Tibial nerve (tissue), 4 donors: ENCODE data around the gene MMP3. TPM values are rescaled to one million over a fixed set of nuclear protein-coding genes. Genes with fewer than 3 reads are reported as not detected.

Experiments
- DNase-seq, 2 donors: peaks; one replicate each; pipeline ENCODE4 v3.0.0-alpha.2; 2019; ENCODE audit warnings: low spot score in 2 of 2
- H3K27ac ChIP-seq, 4 donors: fragments of 200-600 bp; sonication (generic) in 3 of 4; one replicate each; pipeline ENCODE4 v1.5.1; 2017 to 2019; ENCODE audit warnings: mild to moderate bottlenecking in 1 of 4
- H3K27me3 ChIP-seq, 2 donors: fragments of 200-600 bp; sonication (generic) in 1 of 2; one replicate each; pipeline versions ENCODE4 v1.5.1 to v1.6.0; 2017 to 2019
- H3K36me3 ChIP-seq, 3 donors: fragments of 200-600 bp; sonication (generic); one replicate each; pipeline ENCODE4 v1.5.1; 2018 to 2019
- H3K4me1 ChIP-seq, 4 donors: fragments of 200-600 bp; sonication (generic) in 3 of 4; one replicate each; pipeline ENCODE4 v1.5.1; 2017 to 2019
- H3K4me3 ChIP-seq, 4 donors: fragments of 200-600 bp; sonication (generic) in 3 of 4; one replicate each; pipeline ENCODE4 v1.5.1; 2017 to 2019; ENCODE audit warnings: mild to moderate bottlenecking in 1 of 4, moderate library complexity in 1 of 4
- H3K9me3 ChIP-seq, 4 donors: fragments of 200-600 bp; sonication (generic) in 3 of 4; one replicate each; pipeline ENCODE4 v1.5.1; 2017 to 2019
- EP300 ChIP-seq, 2 donors: sonication (generic); formaldehyde crosslinking; IDR thresholded peaks; one replicate each; pipeline ENCODE4 v1.6.1; 2017; ENCODE audit warnings: antibody characterized with exemption in 2 of 2, mild to moderate bottlenecking in 1 of 2
- POLR2A ChIP-seq, 2 donors: fragments of 450-650 bp; IDR thresholded peaks; one replicate each; pipeline ENCODE4 v1.6.1; 2017; ENCODE audit warnings: antibody characterized with exemption in 2 of 2, mild to moderate bottlenecking in 2 of 2, moderate library complexity in 2 of 2
- WGBS, 2 donors: methylation state at CpG; one replicate each; pipeline ENCODE4 v1.1.5; 2018; 5-methylcytosine and 5-hydroxymethylcytosine counted together
- total RNA-seq, 4 donors: library from RNA; depleted of rRNA; stranded (reverse); fragments of >200 nt; gene quantifications; one replicate each; pipeline ENCODE4 v1.1.0, GENCODE V29; 2016
- TF ChIP-seq, protein P1 (sequence below), 5 experiments: fragments of 200-600 bp in 3 of 5; fragments of 450-650 bp in 2 of 5; sonication (generic) in 3 of 5; IDR thresholded peaks; one replicate each; pipeline ENCODE4 v1.5.1; 2016 to 2019; ENCODE audit warnings: antibody characterized with exemption in 5 of 5, mild to moderate bottlenecking in 3 of 5, moderate library complexity in 2 of 5

Gene MMP3
- total RNA-seq, 4 donors from 2014 or later = 6.1 to 545 (median 85.1) TPM

DNA sequence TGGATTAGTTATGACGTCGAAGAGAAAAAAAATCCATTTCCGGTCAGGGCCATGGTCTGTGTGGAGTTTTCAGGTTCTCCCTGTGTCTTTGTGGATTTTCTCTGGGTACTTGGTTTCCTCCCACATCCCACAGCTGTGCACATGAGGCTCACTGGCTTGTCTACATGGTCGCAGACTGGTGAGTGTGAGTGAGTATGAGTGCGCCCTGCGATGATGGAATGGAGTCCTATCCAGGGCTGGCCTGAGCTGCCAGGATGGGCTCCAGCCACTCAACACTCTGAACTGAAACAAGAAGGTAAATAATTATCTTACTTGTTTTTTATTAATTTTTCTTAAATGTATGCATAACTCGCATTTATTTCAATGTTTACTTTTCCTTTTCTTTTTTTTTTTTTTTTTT lies 10.8 kb downstream of the MMP3 start:
- no peaks in the 10 kb centered on the region for H3K4me1 ChIP-seq
- no peak overlapping the region for H3K27ac ChIP-seq
- H3K27me3 ChIP-seq = no peaks in the 10 kb centered on the region
- H3K4me3 ChIP-seq = no peak overlapping the region
- no peak for DNase-seq
- H3K36me3 ChIP-seq = no peaks in the 10 kb centered on the region
- 93 to 95% methylated on average over 7 of the region's 7 CpGs for WGBS, 2 donors
- H3K9me3 ChIP-seq = no peaks in the 10 kb centered on the region
- TF ChIP-seq, protein P1, sequence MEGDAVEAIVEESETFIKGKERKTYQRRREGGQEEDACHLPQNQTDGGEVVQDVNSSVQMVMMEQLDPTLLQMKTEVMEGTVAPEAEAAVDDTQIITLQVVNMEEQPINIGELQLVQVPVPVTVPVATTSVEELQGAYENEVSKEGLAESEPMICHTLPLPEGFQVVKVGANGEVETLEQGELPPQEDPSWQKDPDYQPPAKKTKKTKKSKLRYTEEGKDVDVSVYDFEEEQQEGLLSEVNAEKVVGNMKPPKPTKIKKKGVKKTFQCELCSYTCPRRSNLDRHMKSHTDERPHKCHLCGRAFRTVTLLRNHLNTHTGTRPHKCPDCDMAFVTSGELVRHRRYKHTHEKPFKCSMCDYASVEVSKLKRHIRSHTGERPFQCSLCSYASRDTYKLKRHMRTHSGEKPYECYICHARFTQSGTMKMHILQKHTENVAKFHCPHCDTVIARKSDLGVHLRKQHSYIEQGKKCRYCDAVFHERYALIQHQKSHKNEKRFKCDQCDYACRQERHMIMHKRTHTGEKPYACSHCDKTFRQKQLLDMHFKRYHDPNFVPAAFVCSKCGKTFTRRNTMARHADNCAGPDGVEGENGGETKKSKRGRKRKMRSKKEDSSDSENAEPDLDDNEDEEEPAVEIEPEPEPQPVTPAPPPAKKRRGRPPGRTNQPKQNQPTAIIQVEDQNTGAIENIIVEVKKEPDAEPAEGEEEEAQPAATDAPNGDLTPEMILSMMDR (IDR thresholded peaks at IDR 0.05) = no peak
- no peak for TF ChIP-seq POLR2A (IDR thresholded peaks at IDR 0.05)
- TF ChIP-seq EP300 (IDR thresholded peaks at IDR 0.05) = no peak

GRCh38 chr11:102831489-102832440 lies 11.6 kb downstream of the MMP3 start:
- no peaks in the 10 kb centered on the region for H3K9me3 ChIP-seq
- H3K27ac ChIP-seq = no peak overlapping the region
- H3K27me3 ChIP-seq = no peaks in the 10 kb centered on the region
- WGBS, 2 donors = 34 to 43% methylated on average over 38 of the region's 38 CpGs
- peak; percentile 30 to 59 for DNase-seq
- H3K4me3 ChIP-seq = peak overlapping the region in 2 of 4 donors; percentile 27 to 35
- TF ChIP-seq EP300 (IDR thresholded peaks at IDR 0.05) = no peak
- TF ChIP-seq, protein P1 (IDR thresholded peaks at IDR 0.05) = peak; percentile 17 to 47 (median 33)
- H3K36me3 ChIP-seq = no peaks in the 10 kb centered on the region
- H3K4me1 ChIP-seq = no peaks in the 10 kb centered on the region

DNA sequence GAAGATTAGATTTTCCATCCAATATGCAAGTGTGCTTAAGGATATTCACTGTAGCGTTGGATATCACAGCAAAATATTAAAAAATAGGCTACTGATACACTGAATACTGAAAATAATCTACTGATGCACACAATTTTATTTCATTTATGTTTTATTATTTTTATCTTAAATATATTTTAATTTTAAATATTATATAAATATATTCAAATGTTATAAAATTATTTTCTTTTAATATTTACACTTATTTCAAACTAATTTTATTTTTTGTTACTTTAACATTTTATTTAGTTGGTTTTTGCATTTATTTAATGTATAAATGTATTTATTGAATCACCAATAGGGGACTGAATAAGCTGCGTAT lies 12.3 kb downstream of the MMP3 start:
- Histone ChIP-seq H3K4me3 (peak overlapping the region in 1 of 4 donors; percentile 35), H3K9me3 (no peaks in the 10 kb centered on the region), H3K36me3 (no peaks in the 10 kb centered on the region), H3K4me1 (no peaks in the 10 kb centered on the region), H3K27me3 (no peaks in the 10 kb centered on the region), H3K27ac (no peak overlapping the region)
- 59 to 60% methylated on average over 2 of the region's 2 CpGs for WGBS, 2 donors
- TF ChIP-seq, protein P1 (IDR thresholded peaks at IDR 0.05) = no peak
- no peak for TF ChIP-seq POLR2A (IDR thresholded peaks at IDR 0.05)
- no peak for TF ChIP-seq EP300 (IDR thresholded peaks at IDR 0.05)
- DNase-seq = no peak

GRCh38 chr11:102830001-102830727 lies 13.2 kb downstream of the MMP3 start:
- H3K9me3 ChIP-seq = no peaks in the 10 kb centered on the region
- H3K27me3 ChIP-seq = no peaks in the 10 kb centered on the region
- no peaks in the 10 kb centered on the region for H3K4me1 ChIP-seq
- H3K36me3 ChIP-seq = no peaks in the 10 kb centered on the region
- no peak for TF ChIP-seq POLR2A (IDR thresholded peaks at IDR 0.05)
- DNase-seq = no peak
- 70 to 73% methylated on average over 5 of the region's 5 CpGs for WGBS, 2 donors
- no peak overlapping the region for H3K27ac ChIP-seq
- no peak overlapping the region for H3K4me3 ChIP-seq

GRCh38 chr11:102829316-102830000 lies 14.0 kb downstream of the MMP3 start:
- DNase-seq = no peak
- Histone ChIP-seq H3K4me3 (no peak overlapping the region), H3K27ac (no peak overlapping the region), H3K36me3 (no peaks in the 10 kb centered on the region), H3K27me3 (no peaks in the 10 kb centered on the region), H3K9me3 (no peaks in the 10 kb centered on the region), H3K4me1 (no peaks in the 10 kb centered on the region)
- WGBS, 2 donors = 68 to 71% methylated on average over 6 of the region's 6 CpGs
- no peak for TF ChIP-seq EP300 (IDR thresholded peaks at IDR 0.05)
- TF ChIP-seq POLR2A (IDR thresholded peaks at IDR 0.05) = no peak
- TF ChIP-seq, protein P1 (IDR thresholded peaks at IDR 0.05) = no peak
